GM18907 (cell line): Measurements from ENCODE around the gene TMEM204.

ENCODE experiments used
- ATAC-seq: cut with Tn5 transposase; IDR thresholded peaks from one replicate; pipeline ENCODE4 v1.9.1; 2021; ENCODE audit warnings: mild to moderate bottlenecking, moderate library complexity; ENCODE audit not compliant: unreplicated experiment

TMEM204 gene

GRCh38 chr16:1536601-1537000, 3.1 kb downstream of the TMEM204 start:
- ATAC-seq, result no peak

GRCh38 chr16:1537138-1537577, 3.7 kb downstream of the TMEM204 start:
- ATAC-seq, result no peak

GRCh38 chr16:1537763-1538289, 4.4 kb downstream of the TMEM204 start:
- no peak for ATAC-seq

GRCh38 chr16:1538804-1539520, 5.5 kb downstream of the TMEM204 start:
- ATAC-seq, result no peak

- ATAC-seq, result no peak
Observed at GRCh38 chr16:1539720-1540555, 6.5 kb downstream of the TMEM204 start.

GRCh38 chr16:1540556-1540855, 7.0 kb downstream of the TMEM204 start:
- ATAC-seq, result no peak

GRCh38 chr16:1541293-1542165, 8.1 kb downstream of the TMEM204 start:
- ATAC-seq, result no peak

- ATAC-seq, result no peak
Observed at GRCh38 chr16:1542166-1542500, 8.7 kb downstream of the TMEM204 start.

- no peak for ATAC-seq
Observed at GRCh38 chr16:1542533-1542932, 9.1 kb downstream of the TMEM204 start.

GRCh38 chr16:1543085-1543896, 9.8 kb downstream of the TMEM204 start:
- ATAC-seq, result no peak

GRCh38 chr16:1545044-1546040, 11.9 kb downstream of the TMEM204 start:
- no peak for ATAC-seq

GRCh38 chr16:1546430-1546829, 13.0 kb downstream of the TMEM204 start:
- ATAC-seq, result no peak

GRCh38 chr16:1548233-1548632, 14.8 kb downstream of the TMEM204 start:
- no peak for ATAC-seq

GRCh38 chr16:1548727-1549126, 15.3 kb downstream of the TMEM204 start:
- ATAC-seq, result no peak

GRCh38 chr16:1550069-1550468, 16.6 kb downstream of the TMEM204 start:
- no peak for ATAC-seq

- ATAC-seq, result no peak
Observed at GRCh38 chr16:1550696-1551095, 17.2 kb downstream of the TMEM204 start.

GRCh38 chr16:1551166-1551565, 17.7 kb downstream of the TMEM204 start:
- no peak for ATAC-seq

GRCh38 chr16:1552129-1552528, 18.7 kb downstream of the TMEM204 start:
- no peak for ATAC-seq
